HCT116 (cell line): ENCODE measurements around the gene CD99L2. TPM values are rescaled to one million over a fixed set of nuclear protein-coding genes. Genes with fewer than 3 reads are reported as not detected.

Experiments used
- ATAC-seq: fragments of 200-7000 bp; cut with Tn5 transposase; 2 replicates; pipeline ENCODE4 v1.9.1; 2020; ENCODE audit warnings: mild to moderate bottlenecking, moderate library complexity
- BruUV-seq: library from RNA; stranded (reverse); fragments of 400-500 nt; replicated peaks from 2 replicates; lab custom pipeline; 2021; lab: Mats Ljungman, UMichigan
- CTCF ChIA-PET: fragments of 300-600 bp; sonication (Branson Sonifier 250); formaldehyde crosslinking; loops from one replicate; lab custom pipeline; 2021; ENCODE audit warnings: antibody characterized with exemption; lab: Charles Lee
- POLR2A ChIA-PET: fragments of 300-600, 350-600 bp; sonication (Branson Sonifier 250); formaldehyde crosslinking; loops from one replicate; lab custom pipeline; 2021; ENCODE audit warnings: antibody characterized with exemption; lab: Charles Lee
- RAD21 ChIA-PET, 2 experiments: fragments of 300-600 bp; sonication (Branson Sonifier 250); formaldehyde crosslinking; loops; one replicate each; lab custom pipeline; 2023; ENCODE audit warnings: low total read pairs in 2 of 2; ENCODE audit not compliant: uncharacterized antibody in 2 of 2, unreplicated experiment in 2 of 2, low non-redundant PET in 1 of 2; lab: Charles Lee
- DNase-seq: peaks from one replicate; pipeline ENCODE4 v3.0.0-alpha.2; 2010; ENCODE audit warnings: low read depth, low spot score
- H2AFZ ChIP-seq: fragments of 200-600 bp; shearing (Covaris generic), sonication (generic); 2 replicates; pipeline ENCODE4 v1.6.1; 2017; ENCODE audit warnings: low read depth, mixed run types, mixed read lengths, antibody characterized with exemption, low read length; ENCODE audit not compliant: poor library complexity, severe bottlenecking
- H3K27ac ChIP-seq: 2 replicates; pipeline ENCODE4 v1.5.1; 2012; ENCODE audit warnings: low read depth, low read length
- H3K27me3 ChIP-seq: fragments of 200-600 bp; sonication (generic); 2 replicates; pipeline ENCODE4 v1.6.1; 2016; ENCODE audit warnings: mixed run types, low read length, mixed read lengths; ENCODE audit not compliant: insufficient read depth
- H3K36me3 ChIP-seq, 2 experiments: fragments of 200-500 bp in 1 of 2; fragments of 200-600 bp in 1 of 2; sonication (Bioruptor generic) in 1 of 2; sonication (generic) in 1 of 2; 2 replicates each; pipeline versions ENCODE4 v1.5.1 to v1.6.1; 2014 to 2016; ENCODE audit warnings: low read length in 2 of 2, inconsistent platforms in 1 of 2, mixed read lengths in 1 of 2, mixed run types in 1 of 2; ENCODE audit not compliant: insufficient read depth in 2 of 2, control insufficient read depth in 1 of 2
- H3K4me1 ChIP-seq, 2 experiments: fragments of 200-600 bp in 1 of 2; sonication (generic) in 1 of 2; 2 replicates each; pipeline versions ENCODE4 v1.5.1 to v1.6.1; 2012 to 2017; ENCODE audit warnings: low read length in 2 of 2, inconsistent platforms in 1 of 2, mild to moderate bottlenecking in 1 of 2, mixed read lengths in 1 of 2, mixed run types in 1 of 2, moderate library complexity in 1 of 2; ENCODE audit not compliant: insufficient read depth in 2 of 2, control insufficient read depth in 1 of 2
- H3K4me2 ChIP-seq: fragments of 200-600 bp; sonication (generic); 2 replicates; pipeline ENCODE4 v1.6.1; 2017; ENCODE audit warnings: mixed run types, low read length, mixed read lengths
- H3K4me3 ChIP-seq, 2 experiments: fragments of 200-600 bp in 1 of 2; sonication (generic) in 1 of 2; replicated peaks in 1 of 2; 2 replicates each; pipeline ENCODE4 v1.5.1; 2011 to 2016; ENCODE audit warnings: low read length in 2 of 2, control low read depth in 1 of 2, low read depth in 1 of 2, mild to moderate bottlenecking in 1 of 2, mixed read lengths in 1 of 2, mixed run types in 1 of 2
- H3K79me2 ChIP-seq: fragments of 200-600 bp; sonication (generic); 2 replicates; pipeline ENCODE4 v1.6.1; 2017; ENCODE audit warnings: mild to moderate bottlenecking, mixed run types, low read length, moderate library complexity, mixed read lengths; ENCODE audit not compliant: insufficient read depth
- H3K9ac ChIP-seq: fragments of 200-600 bp; sonication (generic); 2 replicates; pipeline ENCODE4 v1.6.1; 2016; ENCODE audit warnings: low read length, mixed read lengths
- H3K9me2 ChIP-seq: fragments of 200-600 bp; sonication (generic), shearing (Covaris generic); 2 replicates; pipeline ENCODE4 v1.6.1; 2017; ENCODE audit warnings: mixed run types, mild to moderate bottlenecking, moderate library complexity; ENCODE audit not compliant: insufficient read depth
- H3K9me3 ChIP-seq, 2 experiments: fragments of 200-500 bp in 1 of 2; fragments of 200-600 bp in 1 of 2; sonication (Bioruptor generic) in 1 of 2; sonication (generic) in 1 of 2; 2 replicates each; pipeline ENCODE4 v1.6.1; 2014 to 2017; ENCODE audit warnings: low read length in 2 of 2, mixed read lengths in 2 of 2, inconsistent platforms in 1 of 2, low read depth in 1 of 2, mild to moderate bottlenecking in 1 of 2, mixed run types in 1 of 2, moderate library complexity in 1 of 2; ENCODE audit not compliant: control insufficient read depth in 1 of 2, insufficient read depth in 1 of 2
- H4K20me1 ChIP-seq: fragments of 200-600 bp; sonication (generic), shearing (Covaris generic); 2 replicates; pipeline ENCODE4 v1.6.1; 2017; ENCODE audit warnings: mixed run types, mild to moderate bottlenecking, moderate library complexity; ENCODE audit not compliant: insufficient read depth
- ATF3 ChIP-seq: IDR thresholded peaks from 2 replicates; pipeline ENCODE4 v1.6.1; 2012
- CEBPB ChIP-seq: IDR thresholded peaks from 2 replicates; pipeline ENCODE4 v1.6.1; 2012; ENCODE audit warnings: low read depth
- EGR1 ChIP-seq: IDR thresholded peaks from 2 replicates; pipeline ENCODE4 v1.6.1; 2012; ENCODE audit warnings: low read depth
- EZH2phosphoT487 ChIP-seq: fragments of 200-600 bp; IDR thresholded peaks from 2 replicates; pipeline ENCODE4 v1.6.1; 2018; ENCODE audit warnings: antibody characterized with exemption, borderline replicate concordance
- MAX ChIP-seq: IDR thresholded peaks from 2 replicates; pipeline ENCODE4 v1.6.1; 2012
- POLR2AphosphoS5 ChIP-seq: IDR thresholded peaks from 2 replicates; pipeline ENCODE4 v1.6.1; 2011; ENCODE audit warnings: mild to moderate bottlenecking, low read depth, low read length, moderate library complexity
- RAD21 ChIP-seq: IDR thresholded peaks from 2 replicates; pipeline ENCODE4 v1.6.1; 2012; ENCODE audit warnings: low read depth, mild to moderate bottlenecking
- REST ChIP-seq: IDR thresholded peaks from 2 replicates; pipeline ENCODE4 v1.6.1; 2012; ENCODE audit warnings: low read depth
- SIN3A ChIP-seq: IDR thresholded peaks from 2 replicates; pipeline ENCODE4 v1.6.1; 2012; ENCODE audit warnings: low read depth
- SP1 ChIP-seq: IDR thresholded peaks from 2 replicates; pipeline ENCODE4 v1.6.1; 2012; ENCODE audit warnings: low read depth
- SRF ChIP-seq: IDR thresholded peaks from 2 replicates; pipeline ENCODE4 v1.6.1; 2012; ENCODE audit warnings: low read depth
- TCF7L2 ChIP-seq: IDR thresholded peaks from 2 replicates; pipeline ENCODE4 v1.7.0; 2011; ENCODE audit warnings: borderline replicate concordance, inconsistent platforms; ENCODE audit not compliant: insufficient read depth, insufficient read length; ENCODE audit errors: extremely low read depth
- YY1 ChIP-seq: IDR thresholded peaks from 2 replicates; pipeline ENCODE4 v1.6.1; 2011; ENCODE audit warnings: low read length, low read depth, moderate library complexity, mild to moderate bottlenecking; ENCODE audit not compliant: insufficient replicate concordance; ENCODE audit errors: extremely low read depth
- ZBTB33 ChIP-seq: IDR thresholded peaks from 2 replicates; pipeline ENCODE4 v1.6.1; 2011; ENCODE audit warnings: mild to moderate bottlenecking, low read length, moderate library complexity; ENCODE audit not compliant: insufficient replicate concordance; ENCODE audit errors: extremely low read depth
- ZFX ChIP-seq: fragments of 450-650 bp; IDR thresholded peaks from 2 replicates; pipeline ENCODE4 v1.6.1; 2017
- ZNF274 ChIP-seq: fragments of 200-500 bp; sonication (Bioruptor generic); IDR thresholded peaks from 2 replicates; pipeline ENCODE4 v1.6.1; 2014; ENCODE audit warnings: mild to moderate bottlenecking, low read depth, low read length, inconsistent platforms
- intact Hi-C: fragments of 100-400 bp; cut with micrococcal nuclease; formaldehyde crosslinking; loops from 2 replicates; pipeline ENCODE4 v1.10.0; 2022
- total RNA-seq: library from RNA; stranded (reverse); gene quantifications from one replicate; pipeline ENCODE4 v1.2.1, GENCODE V29; 2021; ENCODE audit not compliant: unreplicated experiment

The CD99L2 gene
- total RNA-seq, 1 experiment from 2014 or later = 6.2 TPM

- no peaks in the 10 kb centered on the region for H4K20me1 ChIP-seq
- ChIA-PET RAD21 (no interaction called here), CTCF (no interaction called here), POLR2A (no interaction called here)
- H3K4me1 ChIP-seq = no peaks in the 10 kb centered on the region
- ATAC-seq (no peak), DNase-seq (no peak)
- no peaks in the 10 kb centered on the region for H3K27me3 ChIP-seq
- no peak overlapping the region for H3K9ac ChIP-seq
- H3K79me2 ChIP-seq = no peaks in the 10 kb centered on the region
- TF ChIP-seq TCF7L2 = no peak
- no peak for TF ChIP-seq REST
- no peak for TF ChIP-seq RAD21
- no peak for TF ChIP-seq EGR1
- TF ChIP-seq SRF = no peak
- TF ChIP-seq MAX = no peak
- no peak for TF ChIP-seq YY1
- TF ChIP-seq POLR2AphosphoS5 = no peak
- TF ChIP-seq SIN3A = no peak
- no peak for TF ChIP-seq CEBPB
- no peak for TF ChIP-seq ZNF274
- no peak for TF ChIP-seq ZBTB33
- no peak for TF ChIP-seq ATF3
- no peak for TF ChIP-seq EZH2phosphoT487
- TF ChIP-seq ZFX = no peak
- no peak for TF ChIP-seq SP1
- H3K9me2 ChIP-seq = no peaks in the 10 kb centered on the region
- no peak overlapping the region for H3K4me2 ChIP-seq
- H3K9me3 ChIP-seq = no peaks in the 10 kb centered on the region
- intact Hi-C loops = no loop called here
- H3K36me3 ChIP-seq = no peaks in the 10 kb centered on the region
- no TSS peak for BruUV-seq
- H2AFZ ChIP-seq = no peak overlapping the region
- no peak overlapping the region for H3K27ac ChIP-seq
- no peak overlapping the region for H3K4me3 ChIP-seq
Observed at GRCh38 chrX:150847088-150847487, 51.4 kb downstream of the CD99L2 start.
